HUDEP-2 (cell line): ENCODE measurements around the gene COL28A1.
"Not testable (repeated sequence)": the region's sequence is repeated elsewhere in the genome, so short reads cannot be mapped to it uniquely, and the experiment has no call there.

Experiments
- DNase-seq, 76 experiments: peaks; one replicate each; lab custom pipeline; 2025; ENCODE audit not compliant: unreplicated experiment in 76 of 76; lab: John Stamatoyannopoulos, UW

COL28A1 gene

DNA sequence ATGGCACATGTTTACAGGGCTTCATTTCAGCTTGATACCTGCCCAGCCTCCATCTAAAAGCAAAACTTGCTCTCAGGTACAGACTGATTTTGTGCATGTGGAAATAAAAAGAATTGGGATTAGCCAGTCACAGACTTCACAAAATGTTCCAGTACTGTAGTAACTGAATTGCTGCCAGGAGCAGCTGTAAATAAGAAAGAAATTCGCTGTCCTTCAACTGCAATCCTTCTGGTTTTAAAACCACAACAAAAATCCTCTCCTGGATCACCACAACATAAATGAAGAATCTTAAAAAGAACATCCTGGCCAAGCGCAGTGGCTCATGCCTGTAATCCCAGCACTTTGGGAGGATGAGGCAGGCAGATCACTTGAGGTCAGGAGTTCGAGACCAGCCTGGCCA, 27.1 kb upstream of the COL28A1 start:
- DNase-seq: no peak

DNA sequence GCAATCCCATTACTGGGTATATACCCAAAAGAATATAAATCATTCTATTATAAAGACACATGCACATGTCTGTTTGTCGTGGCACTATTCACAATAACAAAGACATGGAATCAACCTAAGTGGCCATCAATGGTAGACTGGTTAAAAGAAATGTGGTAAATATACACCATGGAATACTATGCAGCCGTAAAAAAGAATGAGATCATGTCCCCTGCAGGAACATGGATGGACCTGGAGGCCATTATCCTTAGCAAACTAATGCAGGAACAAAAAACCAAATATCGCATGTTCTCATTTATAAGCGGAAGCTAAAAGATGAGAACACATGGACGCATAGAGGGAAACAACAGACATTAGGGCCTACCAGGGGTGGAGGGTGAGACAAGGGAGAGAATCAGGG, 25.9 kb upstream of the COL28A1 start:
- DNase-seq: not testable (repeated sequence)

DNA sequence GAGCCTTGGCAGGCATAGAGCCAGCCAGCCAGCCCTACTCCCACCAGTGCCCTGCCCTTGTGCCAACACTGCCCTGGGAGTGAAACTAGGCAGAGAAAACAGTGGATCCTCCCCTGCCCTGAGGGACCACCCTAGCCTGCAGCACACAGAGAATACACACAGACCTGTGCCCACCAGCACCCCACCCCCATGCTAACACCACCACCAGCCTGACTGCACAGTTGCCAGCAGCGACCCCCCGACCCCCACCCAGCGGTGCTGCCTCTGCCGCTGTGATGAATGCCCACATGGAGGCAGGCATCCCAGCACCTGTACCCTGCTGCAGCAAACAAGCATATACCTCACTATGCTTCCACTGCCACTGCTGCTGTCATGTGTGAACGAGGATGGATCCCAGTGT, 21.6 kb upstream of the COL28A1 start:
- DNase-seq: no peak

DNA sequence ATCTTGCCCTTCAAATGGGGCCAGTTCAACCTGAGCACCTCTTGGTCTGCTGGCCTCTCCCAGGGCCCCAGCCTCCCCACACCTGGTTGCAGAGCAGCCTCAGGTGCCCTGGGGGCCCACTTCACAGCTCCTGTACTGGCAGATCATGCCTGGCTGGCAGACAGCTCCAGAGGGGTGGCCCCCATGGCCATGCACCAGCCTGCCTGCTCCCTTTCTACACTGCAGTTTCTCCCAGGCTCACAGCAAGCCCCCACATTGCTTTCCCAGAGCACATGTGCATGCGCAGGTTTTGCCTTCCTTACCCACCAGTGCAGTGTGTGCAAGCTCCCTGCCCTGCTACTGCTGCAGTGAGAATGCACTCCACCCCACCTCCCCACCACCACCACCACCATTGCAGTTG, 21.2 kb upstream of the COL28A1 start:
- no peak for DNase-seq

DNA sequence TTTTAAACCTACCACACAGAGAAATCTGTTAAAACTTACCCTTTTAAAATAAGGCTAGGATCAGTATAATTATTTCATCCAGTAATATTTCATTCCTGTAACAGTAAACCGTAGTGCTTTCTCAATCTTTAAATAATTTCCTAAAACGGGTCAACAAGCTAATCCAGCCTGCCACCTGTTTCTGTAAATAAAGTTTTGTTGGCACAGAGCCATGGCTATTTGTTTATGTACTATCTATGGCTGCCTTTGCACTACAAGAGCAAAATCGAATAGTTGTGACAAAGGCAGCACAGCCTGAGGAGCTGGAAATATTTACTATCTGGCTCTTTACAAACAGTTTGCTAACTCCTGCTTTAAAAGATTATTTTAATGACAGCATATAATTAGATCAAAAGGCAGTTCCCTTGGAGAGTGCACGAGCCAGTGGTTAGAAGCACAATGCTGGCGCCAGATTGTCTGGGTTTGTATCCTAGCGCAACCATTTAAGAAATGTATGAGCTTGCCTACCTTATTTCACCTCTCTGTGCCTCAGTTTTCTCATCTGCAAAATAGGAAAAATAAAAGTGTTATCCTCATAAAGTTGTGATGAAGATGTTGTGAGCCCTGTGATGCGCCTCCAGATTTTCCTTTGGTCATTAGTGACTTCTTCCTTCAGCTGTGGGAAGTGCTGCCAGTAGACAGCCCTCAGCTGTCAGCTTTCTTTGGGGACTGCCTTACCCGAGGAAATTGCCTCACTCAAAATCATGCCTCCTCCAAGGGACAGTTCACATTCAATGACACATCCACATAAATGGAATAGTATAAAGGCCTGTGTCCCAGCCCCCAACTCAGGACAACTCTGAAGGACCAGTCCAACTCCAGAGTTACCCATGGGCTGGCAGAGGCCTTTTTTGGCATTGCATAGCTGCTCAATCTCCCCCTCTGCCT, 19.2 kb upstream of the COL28A1 start:
- no peak for DNase-seq

DNA sequence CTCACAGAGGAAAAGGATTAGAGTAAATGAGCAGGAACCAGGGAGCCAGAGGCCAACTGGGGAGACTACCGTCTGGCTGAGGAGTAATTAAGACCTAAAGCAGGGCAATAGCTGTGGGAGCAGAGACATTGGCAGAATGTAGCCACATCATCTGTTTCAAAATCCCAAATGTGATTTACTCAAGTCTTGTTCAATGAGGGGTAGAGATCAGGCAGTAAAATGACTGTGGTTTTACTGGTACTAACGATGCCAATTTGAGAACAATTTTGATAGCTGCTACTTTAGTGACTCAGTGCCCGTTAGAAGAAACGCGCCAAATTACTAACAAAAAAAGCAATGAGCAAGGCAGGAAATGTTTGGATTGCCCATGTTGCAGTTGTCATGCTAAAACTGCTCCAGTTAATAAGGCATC, 18.4 kb upstream of the COL28A1 start:
- DNase-seq: no peak

DNA sequence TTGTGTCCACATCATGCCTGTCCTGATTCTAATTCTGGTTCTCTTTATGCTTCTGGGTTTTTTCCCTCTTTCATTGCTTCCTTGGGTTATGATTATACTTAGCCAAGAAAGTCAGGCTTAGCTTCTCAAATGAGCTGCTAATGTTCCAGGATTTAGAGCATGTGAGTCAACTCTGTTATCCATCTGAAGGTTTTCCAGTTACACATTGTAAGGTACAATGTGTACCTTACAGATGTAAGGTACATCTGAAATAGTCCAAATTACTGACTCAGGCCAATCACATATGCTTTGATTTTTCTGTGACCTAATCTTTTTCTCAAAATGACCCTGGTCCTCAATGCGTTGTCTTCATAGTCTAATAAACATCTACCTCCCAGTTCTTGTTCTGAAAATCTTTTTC, 17.7 kb upstream of the COL28A1 start:
- DNase-seq: no peak

DNA sequence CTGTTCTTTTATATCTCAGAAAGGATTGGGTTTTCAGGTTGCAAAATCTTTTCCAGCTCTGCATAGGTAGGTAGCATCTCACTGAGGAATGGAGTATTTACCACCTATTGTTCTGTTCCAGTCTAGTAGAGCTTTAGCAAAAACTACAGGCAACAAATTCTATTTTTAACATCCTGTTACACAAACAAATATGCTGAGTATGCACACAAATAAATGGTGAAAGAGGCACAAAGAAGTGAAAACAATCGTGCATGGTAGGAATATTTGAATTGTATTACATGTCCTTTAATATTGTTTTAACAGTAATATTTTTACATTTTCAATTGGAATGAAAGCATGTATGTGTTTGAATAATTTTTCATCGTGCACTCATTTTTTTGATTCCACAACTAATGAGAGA, 16.5 kb upstream of the COL28A1 start:
- no peak for DNase-seq

DNA sequence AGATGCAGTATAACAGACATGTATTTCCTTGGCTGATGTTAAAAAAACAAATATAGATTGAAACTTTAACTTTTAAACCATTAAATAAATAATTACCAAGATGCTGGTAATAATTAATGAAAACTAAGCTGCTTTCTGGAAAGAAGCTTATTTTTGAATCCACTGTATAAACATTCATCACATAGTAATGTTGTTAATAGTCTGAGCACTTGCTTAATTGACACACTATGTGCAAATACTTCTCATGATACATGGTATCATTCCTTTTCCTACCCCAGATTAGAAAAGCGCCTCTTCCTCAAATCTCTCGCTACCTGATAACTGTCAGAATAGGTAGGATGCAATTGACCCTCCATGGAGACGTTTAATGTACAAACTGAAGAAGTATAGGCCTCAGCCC, 15.0 kb upstream of the COL28A1 start:
- DNase-seq: no peak

DNA sequence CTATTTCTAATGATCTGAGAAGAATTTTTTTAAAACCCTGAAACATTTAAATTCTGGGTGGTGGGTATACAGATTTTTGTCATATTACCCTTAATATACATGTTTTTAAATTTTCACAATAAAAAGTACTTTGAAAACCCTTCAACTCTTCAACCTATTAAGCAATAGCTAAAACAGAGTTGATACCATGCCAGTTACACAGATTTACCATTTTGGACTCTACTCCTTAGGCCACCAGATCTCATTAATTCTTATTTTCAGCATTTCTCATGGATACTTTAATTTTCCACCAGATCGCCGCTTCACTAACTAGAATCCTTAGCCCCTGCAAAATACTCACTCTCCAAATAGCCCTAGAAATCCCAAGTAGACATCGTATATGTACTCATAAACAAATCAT, 12.7 kb upstream of the COL28A1 start:
- DNase-seq: no peak

DNA sequence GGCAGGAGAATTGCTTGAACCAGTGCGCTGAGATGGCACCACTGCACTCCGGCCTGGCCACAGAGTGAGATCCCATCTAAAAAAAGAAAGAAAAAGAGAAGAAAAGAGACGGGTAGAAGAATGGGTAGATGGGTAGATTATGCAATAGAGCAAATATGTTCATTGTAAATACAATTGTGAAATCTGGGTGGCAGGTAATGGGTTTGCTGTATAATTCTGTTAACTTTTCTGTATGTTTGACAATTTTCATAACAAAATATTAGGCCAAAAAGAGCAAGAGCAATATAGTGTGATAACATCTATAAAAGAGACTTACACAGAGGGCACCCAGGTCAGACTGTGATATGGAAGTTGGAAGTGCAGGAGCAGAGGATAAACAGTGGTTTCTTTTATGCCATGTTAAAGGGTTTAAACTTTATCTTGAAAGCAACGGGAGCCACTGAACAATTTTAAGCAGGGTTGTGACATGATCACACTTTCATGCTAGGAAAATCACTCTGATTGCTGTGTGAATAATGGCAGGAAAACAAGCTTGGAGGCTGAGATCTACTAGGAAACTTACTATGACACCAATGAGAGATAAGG, 6.7 kb upstream of the COL28A1 start:
- DNase-seq: no peak

DNA sequence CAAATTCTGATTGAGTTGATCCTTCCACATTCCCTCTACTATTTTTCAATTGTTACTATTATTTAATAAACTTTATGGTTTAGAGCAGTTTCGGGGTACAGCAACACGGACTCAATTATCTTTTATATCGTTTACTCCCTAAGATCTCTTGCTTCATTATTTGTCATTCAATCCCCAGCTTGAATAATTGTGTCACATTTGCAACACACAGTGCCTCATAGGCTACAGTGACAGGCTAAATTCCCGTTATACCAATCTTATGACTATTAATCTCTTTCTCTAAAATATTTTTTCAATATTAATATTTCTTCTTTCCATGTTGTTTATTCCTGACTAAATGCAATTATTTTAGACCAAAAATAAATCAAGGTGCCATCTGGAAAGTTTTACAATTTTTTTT, 4.0 kb upstream of the COL28A1 start:
- DNase-seq: no peak

DNA sequence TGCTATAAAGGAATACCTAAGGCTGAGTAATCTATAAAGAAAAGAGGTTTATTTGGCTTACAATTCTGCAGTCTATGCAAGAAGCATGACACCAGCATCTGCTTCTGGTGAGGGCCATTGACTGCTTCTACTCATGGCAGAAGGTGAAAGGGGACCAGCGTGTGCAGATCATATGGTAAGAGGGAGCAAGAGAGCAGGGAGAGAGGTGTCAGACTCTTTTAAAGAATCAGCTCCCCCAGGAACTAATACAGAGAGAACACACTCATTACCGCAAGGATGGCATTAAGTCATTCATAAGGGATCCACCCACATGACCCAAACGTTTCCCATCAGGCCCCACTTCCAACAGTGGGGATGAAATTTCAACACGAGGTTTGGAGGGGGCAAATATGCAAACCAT, 3.5 kb upstream of the COL28A1 start:
- DNase-seq: no peak

DNA sequence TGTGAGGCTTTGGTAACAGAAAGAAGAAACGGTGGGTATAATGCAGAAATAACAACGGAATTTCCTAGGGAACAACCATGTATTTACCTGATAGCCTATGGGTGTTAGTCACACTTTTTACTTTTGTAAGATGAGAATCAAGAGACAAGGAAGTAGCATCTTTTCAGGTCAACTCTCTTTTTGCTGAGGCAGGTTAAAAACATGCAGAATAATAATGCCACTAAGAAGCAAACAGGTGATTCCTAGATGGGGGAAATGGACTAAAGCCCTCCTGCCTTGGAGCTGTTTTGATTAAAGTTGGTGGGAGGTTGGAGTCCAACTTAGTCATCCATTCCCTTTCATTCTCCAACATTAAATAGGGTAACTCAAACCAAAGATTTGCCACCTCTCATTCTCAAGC, 2.0 kb upstream of the COL28A1 start:
- DNase-seq: no peak

DNA sequence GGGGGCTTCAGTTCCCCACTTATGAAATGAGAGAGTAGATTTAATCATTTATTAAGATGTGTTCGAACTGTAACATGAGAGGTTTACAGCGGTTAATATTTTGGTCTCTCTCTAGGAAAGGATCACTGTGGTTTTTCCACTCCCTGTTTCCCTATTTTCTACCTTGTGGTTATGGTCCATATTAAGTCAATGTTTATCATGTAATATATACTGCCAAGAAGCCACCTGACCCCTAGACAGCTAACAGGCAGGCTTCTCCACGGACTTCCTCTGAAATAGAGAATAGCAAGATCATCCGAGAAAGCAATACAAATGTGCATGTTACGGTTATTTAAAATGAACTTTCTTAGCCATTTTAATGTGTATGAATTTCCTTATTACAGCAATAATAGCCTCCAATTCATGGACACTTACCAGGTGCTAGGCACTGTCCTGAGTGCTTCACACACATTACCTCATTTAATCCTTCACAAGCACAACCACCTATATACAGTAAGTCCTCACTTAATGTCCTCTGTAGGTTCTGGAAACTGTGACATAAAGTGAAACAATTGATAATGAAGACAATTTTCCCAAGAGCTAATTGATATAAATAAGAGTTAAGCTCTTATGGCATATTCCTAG, 835 bp upstream of the COL28A1 start:
- no peak for DNase-seq

DNA sequence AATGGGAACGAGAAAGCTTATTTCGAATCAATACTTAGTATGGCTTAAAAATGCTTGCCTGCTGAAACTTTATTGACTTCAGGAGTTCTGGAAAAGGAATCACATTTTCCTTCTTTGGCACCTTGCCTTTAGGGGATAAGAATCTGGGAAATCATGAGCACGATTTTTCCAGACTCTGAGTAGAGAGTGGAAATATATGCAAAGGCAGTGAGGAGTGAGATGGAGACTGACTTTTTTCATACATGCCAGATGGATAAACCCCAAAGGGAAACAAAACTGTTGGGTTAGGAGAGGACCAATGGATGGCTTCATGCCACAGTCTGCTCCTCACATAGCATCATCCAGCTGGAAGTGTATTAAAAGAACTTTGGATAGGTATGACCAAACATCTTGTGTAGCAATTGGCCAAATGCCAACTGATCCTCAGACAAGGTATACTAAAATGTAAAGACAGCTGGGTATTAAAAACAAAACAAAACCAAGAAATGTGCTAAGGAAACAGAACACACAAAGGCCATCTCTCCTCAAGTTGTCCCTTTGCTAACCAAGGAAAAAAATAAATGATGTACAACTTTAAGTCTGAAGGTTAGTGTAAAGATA, 1.7 kb downstream of the COL28A1 start:
- no peak for DNase-seq

DNA sequence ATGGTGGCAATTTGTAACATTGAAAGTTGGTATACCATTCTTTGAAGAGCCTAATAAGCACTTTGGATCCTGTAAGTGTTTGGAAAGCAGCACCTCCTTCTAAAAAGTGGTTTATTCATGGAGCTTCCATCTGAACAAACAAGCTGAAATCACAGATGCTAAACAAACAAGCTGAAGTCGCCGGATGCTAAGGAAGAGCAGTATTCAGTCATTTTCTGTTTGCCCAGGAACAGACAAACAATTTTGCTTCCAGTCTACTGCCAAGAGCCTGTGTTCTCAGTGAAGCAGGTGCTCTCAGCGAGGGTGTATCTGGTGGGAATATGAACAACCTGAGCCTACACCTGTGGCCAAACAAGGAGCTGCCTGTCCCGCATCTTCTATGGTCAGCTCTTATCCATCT, 6.3 kb downstream of the COL28A1 start:
- DNase-seq: no peak

DNA sequence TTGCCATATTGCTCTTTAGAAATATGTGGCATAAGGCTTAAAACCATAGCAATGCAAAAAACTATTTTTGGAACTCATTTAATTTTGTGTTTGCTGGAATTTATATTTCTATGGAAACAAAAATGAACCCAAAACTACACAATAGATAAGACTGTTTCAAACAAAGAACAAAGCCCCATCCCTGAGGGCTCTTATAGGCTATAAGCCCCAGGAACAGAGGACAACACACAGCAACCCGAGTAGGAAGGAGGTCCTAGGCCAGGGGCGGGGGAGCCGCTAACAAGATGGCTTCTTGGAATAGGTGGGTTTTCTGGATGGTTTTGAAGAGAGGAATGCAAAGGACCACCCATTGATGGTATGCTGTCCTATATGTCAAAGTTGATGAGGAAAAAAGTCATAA, 8.6 kb downstream of the COL28A1 start:
- no peak for DNase-seq

DNA sequence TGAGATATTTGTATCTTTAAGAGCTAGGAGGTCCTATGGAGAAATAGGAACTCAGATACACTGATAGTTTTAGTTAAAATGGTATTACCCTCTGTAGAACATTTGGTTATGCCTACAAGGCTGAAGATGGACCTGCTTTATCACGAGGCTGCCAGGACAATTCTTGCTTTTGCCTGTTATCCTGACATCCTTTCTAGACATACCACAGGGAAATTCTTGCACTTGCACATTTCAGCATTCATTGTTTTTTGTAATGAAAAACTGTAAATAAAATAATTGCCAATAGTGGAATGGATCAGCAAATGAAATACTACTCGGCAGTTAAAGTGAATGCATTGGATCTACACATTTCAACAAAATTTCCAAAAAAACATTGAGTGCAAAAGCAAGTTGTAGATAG, 9.7 kb downstream of the COL28A1 start:
- no peak for DNase-seq

DNA sequence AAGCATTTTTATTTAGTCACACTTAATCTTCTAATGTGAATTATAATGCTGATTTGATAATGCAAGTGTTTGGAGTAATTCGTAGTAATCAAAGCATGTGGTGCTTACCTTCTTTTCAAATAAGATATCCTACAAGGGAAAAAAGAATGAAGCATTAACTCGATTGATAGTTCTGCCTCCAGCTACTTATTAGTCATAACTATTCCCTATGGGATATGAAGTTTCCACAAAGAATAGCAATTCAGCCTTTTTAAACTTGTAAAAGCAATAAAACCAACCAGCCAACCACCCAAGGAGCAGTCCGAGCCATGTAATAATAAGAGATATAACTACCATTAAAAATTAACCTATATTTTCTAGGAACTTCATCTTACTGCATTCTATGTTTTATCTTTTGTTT, 11.6 kb downstream of the COL28A1 start:
- no peak for DNase-seq

DNA sequence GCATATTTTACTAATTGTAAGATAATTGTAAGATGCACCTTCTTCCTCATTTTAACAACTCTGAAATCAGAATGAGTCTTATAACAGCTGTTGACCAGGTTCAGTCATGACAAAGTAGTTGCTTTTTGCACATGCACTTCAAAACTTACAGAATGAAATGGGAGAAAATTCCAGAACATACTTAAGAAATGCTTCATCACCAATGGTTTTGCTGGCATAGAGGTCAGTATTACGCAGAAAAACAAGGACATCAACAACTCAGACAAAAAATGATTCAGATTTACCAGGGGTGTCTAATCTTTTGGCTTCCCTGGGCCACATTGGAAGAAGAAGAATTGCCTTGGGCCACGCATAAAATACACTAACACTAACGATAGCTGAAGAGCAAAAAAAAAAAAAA, 13.3 kb downstream of the COL28A1 start:
- no peak for DNase-seq

DNA sequence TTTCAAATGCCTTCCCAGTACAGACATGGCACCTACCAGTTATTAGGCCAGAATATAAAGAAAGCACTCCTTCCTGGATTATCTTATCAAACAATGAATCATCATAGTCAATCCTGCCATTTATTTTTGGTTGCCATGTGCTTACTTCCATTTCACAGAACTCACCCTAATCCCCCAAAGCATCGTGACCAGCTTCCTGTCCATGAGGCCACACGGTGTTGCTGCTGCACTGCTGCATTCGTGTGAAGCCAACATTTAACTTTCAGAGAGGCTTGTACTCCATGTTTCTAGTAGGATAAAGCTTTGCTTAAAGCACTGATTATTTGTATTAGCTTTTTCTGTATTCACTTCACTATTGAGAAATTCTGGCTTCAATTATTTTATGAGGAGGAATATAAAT, 14.4 kb downstream of the COL28A1 start:
- peak in 1 of 76 experiments; percentile 7 for DNase-seq
